H7 (cell line): ENCODE results near the gene PLIN1. TPM values are rescaled to one million over a fixed set of nuclear protein-coding genes. Genes with fewer than 3 reads are reported as not detected.
A peak's percentile ranks its signal among the peaks of the same experiment; 100 is the strongest.

Experiments used
- DNase-seq: peaks from one replicate; pipeline ENCODE4 v3.0.0; 2012
- H3K27me3 ChIP-seq: 2 replicates; pipeline ENCODE4 v1.6.0; 2011; ENCODE audit warnings: mild to moderate bottlenecking, low read length; ENCODE audit not compliant: control insufficient read depth, insufficient read depth
- H3K36me3 ChIP-seq: replicated peaks from 2 replicates; pipeline ENCODE4 v1.5.1; 2011; ENCODE audit warnings: low read length; ENCODE audit not compliant: control insufficient read depth, insufficient read depth
- H3K4me3 ChIP-seq: 2 replicates; pipeline ENCODE4 v1.5.1; 2011; ENCODE audit warnings: low read depth, mild to moderate bottlenecking, control low read depth, low read length, moderate library complexity; ENCODE audit not compliant: insufficient read depth
- total RNA-seq: library from RNA; depleted of rRNA; stranded (reverse); fragments of >200 nt; shearing (Covaris generic); gene quantifications from 2 replicates; pipeline ENCODE4 v1.2.3, GENCODE V29; 2014

PLIN1 gene
- total RNA-seq, 1 experiment from 2014 or later = not detected

DNA sequence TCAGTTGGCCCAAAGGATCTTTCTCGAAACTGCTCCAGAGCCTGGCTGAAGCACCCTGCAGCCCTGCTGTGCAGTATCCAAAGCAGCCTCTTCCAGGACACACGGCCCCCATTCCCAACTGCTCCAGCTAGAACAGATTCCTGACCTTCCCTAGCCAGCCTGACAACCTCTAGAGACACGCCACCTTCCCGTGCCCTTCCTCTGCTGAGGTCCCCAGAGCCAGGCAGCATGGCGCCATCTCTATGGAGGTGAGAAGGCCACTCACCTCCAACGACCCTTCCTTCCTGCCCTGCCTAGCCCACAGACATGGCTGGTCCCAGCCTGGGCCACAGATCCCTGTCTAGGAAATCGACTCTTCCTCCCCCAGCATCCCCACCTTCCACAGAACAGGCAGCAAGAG, 27.0 kb downstream of the PLIN1 start:
- H3K36me3 ChIP-seq = no peaks in the 10 kb centered on the region
- H3K4me3 ChIP-seq = no peak overlapping the region
- peaks cover 3% of the 10 kb centered on the region; the same call in 1 of the 2 replicates for H3K27me3 ChIP-seq
- DNase-seq = no peak

DNA sequence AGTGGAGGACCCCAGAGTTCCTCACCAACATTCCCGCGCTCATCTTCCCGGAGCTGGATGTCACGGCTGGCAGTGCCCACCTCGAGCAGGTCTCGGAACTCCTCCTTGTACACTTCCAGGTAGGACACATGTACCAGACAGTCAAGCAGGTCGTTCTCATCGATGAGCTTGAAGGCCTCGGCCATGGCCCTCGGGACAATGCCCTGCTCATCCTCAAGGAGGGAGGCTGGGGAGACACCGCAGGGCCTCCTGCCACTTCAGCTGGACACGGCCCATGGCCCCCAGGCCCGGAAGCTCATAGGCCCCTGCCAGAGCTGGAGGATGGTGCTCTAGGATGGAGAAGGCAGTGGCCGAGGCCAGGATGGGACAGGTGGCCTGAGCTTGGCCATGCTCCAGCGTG, 29.5 kb downstream of the PLIN1 start:
- H3K27me3 ChIP-seq = peaks cover under 1% of the 10 kb centered on the region; the same call in 1 of the 2 replicates
- H3K36me3 ChIP-seq = peaks cover 8% of the 10 kb centered on the region
- no peak overlapping the region for H3K4me3 ChIP-seq
- no peak for DNase-seq

DNA sequence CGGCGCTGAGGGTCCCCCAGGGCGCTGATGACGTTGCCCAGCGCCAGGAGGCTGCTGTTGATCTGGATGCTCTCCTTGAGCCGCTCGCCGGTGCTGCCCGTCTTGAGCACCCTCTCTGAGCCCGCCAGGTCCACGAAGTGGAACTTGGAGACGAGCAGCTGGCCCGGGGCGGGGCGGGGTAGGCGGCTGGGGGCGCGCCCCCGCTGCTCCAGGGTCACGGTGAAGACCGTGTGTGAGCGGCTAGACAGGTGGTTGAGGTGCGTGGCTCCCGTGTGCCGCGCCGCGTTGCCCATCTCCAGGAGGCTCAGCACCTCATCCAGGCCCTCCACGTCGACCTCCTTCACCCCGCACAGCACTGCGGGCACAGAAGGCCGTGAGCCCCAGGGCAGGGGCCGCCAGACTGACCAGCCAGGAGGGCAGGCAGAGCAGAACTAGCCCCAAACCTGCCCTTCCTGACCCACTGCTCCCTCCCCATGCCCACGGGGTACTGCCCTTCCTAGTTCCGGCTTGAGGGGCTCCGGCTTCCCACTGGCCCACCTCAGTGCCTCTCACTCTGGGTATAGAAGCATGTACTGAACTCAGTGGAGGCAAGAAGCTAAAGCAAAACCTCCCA, 30.0 kb downstream of the PLIN1 start:
- Histone ChIP-seq H3K27me3 (no peaks in the 10 kb centered on the region), H3K4me3 (no peak overlapping the region), H3K36me3 (peaks cover 8% of the 10 kb centered on the region)
- no peak for DNase-seq

DNA sequence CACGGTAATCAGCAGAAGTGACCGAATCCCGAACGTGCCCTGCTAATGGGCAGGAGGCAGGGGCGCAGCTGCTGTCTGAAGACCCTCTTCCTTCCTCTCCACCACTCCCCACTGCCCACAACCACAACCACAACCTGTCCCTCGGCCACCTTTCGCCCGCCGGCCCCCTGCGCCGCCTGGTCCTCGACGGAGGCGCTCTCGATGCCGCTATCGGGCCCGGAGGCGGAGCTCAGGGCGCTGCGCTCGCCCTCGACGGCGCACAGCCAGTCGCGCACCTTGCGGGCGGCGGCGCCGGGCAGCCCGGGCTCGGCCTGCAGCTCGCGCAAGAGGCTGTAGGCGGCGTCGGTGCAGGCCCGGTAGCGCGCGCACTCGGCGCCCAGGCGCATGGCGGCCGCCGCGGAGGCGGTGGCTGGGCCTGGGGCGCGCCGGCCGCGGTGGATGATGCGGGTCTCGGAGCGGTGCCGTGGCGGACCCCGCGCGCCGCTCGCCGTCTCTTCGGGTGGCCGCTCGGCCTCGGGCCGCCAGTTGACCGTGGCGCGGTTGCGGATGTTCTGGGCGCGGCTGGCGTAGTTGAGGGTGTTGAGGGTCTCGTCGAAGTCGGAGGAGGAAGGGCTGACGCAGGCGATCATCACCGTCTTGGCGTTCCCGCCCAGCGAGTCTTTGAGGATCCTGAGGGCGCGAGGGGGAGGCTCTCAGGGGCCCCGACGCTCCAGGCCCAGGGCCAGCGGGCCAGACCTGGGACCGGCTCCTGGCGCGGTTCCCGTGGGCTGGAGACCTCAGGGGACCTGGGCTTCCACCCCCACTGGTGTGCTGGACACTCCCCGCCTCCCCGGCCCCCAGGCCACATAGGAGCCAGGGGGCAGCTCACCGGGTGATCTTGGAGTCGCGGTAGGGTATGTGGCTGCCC, 30.8 kb downstream of the PLIN1 start:
- no peak overlapping the region for H3K4me3 ChIP-seq
- DNase-seq = no peak
- H3K36me3 ChIP-seq = peaks cover 9% of the 10 kb centered on the region
- H3K27me3 ChIP-seq = no peaks in the 10 kb centered on the region

DNA sequence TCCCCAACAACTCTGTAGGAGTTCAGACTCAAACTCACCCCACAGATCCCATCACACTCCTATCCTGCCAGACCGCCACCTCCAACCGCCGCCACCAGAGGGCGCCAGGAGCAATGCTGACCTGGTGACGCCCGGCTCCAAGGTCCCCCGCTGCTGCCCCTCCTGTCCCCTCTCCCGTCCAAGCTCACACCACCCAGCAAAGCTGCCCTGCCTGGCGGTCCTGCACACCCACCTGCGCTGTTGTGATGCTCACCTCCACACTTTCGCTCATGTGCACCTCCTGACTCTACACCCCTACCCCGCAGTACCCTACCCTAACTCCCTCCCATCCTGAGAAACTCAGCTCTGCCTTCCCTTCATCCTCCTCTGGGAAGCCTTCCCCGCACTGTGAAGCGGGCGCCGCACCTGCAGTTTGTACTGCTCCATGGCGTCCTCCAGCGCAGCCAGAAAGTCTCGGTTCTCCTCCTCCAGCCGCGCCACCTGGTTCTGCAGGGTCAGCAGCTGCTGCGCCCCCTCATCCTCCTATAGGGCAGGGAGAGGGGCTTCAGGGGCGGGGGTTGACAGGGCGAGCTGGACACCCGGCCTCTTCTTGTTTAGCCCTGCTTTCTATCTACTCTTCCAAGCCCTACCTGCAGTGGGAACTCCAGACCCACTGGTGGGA, 31.8 kb downstream of the PLIN1 start:
- DNase-seq = peak; percentile 97
- H3K4me3 ChIP-seq = no peak overlapping the region; the same call in 1 of the 2 replicates
- H3K36me3 ChIP-seq = peaks cover 9% of the 10 kb centered on the region
- H3K27me3 ChIP-seq = no peaks in the 10 kb centered on the region

DNA sequence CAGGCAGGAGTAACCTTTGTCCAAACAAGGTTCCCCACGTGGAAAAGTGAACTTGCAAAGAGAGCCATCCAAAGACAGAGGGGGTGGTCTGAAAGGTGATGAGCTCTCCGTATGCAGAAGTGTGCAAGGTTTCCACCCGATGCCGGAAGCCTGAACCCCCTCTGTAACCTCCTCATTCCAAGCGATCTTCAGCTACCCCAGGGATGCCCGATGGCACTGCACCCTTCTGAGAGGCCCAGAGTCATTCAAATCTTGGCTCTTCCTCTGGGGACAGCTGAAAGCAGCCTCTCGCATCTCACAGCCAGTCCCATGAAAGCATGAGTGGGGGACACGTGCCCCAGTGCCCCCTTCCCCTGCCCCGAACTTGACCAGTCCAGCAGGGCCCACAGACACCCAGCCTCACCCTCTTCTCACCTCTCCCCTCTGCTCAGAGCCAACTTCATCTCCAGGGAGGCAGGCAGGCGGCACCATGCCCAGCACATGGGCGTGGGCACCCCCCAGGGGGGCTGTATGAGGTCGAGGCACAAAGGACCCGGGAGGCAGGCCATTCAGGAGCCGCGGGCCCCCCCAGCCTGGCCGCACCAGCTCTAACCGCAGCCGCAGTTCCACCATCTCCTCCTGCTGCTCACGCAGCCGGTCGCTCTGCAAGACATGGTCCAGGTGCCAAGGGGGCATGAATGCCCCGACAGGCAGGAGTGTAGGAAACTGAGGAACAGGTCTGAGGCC, 32.6 kb downstream of the PLIN1 start:
- no peak for DNase-seq
- Histone ChIP-seq H3K36me3 (peaks cover 11% of the 10 kb centered on the region), H3K27me3 (no peaks in the 10 kb centered on the region), H3K4me3 (no peak overlapping the region)

DNA sequence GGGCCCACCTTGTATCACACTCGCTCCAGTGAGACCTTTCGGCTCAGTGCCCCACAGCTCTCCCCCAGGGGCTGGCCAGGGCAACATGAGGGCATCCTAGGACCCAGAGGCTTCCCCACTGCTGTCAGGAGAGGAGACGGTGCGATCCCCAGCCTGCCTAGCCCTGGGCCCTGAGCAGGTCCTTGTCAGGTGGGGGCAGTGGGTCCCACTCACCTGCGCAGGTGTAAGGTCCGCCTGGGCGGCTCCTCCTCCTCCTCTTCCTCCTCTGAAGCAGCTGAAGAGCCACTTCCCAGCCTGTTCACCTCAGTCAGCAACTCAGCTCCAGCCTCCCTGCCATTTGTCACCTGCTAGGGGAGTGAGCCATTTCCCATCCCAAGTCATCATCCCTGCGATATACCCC, 33.5 kb downstream of the PLIN1 start:
- Histone ChIP-seq H3K4me3 (no peak overlapping the region), H3K36me3 (peaks cover 12% of the 10 kb centered on the region), H3K27me3 (no peaks in the 10 kb centered on the region)
- no peak for DNase-seq

DNA sequence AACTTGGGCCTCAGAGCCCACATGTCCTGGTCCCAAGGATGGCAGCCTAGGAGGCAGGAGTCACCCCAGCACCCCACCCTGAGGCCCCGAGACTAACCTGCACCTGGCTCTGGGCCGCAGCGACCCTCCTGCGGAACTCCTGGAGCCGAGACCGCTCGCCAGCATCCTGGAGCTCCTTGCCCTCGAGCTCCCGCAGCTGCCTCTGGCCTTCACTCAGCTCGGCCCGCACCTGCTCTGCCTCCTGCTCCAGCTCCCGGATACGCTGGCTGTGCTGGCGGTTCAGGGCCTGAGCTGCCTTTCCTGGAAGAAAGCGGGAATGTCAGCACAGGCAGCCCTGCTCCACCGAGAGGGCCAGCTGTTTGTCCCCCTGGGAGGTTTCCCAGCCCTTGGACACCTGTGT, 37.1 kb downstream of the PLIN1 start:
- Histone ChIP-seq H3K27me3 (no peaks in the 10 kb centered on the region), H3K4me3 (no peak overlapping the region), H3K36me3 (peaks cover 12% of the 10 kb centered on the region)
- DNase-seq = no peak

DNA sequence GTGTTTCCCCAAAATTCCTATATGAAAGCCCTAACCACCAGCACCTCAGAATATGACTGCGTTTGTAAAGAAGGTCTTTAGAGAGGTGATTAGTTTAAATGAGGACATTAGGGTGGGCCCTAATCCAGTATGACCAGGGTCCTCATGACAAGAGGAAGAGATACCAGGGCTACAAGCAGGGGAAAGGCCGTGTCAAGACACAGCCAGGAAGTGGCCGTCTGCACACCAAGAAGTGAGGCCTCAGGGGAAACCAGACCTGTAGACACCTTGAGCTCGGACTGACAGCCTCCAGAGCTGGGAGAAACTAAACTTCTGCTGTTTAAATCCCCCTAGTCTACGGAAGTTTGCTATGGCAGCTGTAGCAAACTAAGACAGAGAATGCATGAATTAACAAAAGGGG, 38.1 kb downstream of the PLIN1 start:
- no peak overlapping the region for H3K4me3 ChIP-seq
- peaks cover 10% of the 10 kb centered on the region for H3K36me3 ChIP-seq
- H3K27me3 ChIP-seq = no peaks in the 10 kb centered on the region
- DNase-seq = no peak

DNA sequence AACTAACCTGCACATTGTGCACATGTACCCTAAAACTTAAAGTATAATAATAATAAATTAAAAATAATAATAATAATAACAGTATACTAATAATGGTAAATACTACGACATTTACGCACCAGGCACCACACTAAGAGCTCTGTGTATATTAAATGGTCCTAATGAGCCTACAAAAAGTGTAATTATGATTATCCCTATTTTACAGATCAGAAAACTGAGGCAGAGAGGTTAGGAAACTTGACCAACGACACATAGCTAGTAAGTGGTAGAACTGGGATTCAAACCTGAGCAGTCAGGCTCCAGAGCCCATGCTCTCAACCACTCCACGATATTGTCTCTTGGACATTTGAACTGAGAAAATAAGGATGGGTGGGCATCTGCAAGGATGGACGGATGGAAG, 38.9 kb downstream of the PLIN1 start:
- no peak overlapping the region for H3K4me3 ChIP-seq
- no peak for DNase-seq
- peaks cover 6% of the 10 kb centered on the region for H3K36me3 ChIP-seq
- H3K27me3 ChIP-seq = no peaks in the 10 kb centered on the region

DNA sequence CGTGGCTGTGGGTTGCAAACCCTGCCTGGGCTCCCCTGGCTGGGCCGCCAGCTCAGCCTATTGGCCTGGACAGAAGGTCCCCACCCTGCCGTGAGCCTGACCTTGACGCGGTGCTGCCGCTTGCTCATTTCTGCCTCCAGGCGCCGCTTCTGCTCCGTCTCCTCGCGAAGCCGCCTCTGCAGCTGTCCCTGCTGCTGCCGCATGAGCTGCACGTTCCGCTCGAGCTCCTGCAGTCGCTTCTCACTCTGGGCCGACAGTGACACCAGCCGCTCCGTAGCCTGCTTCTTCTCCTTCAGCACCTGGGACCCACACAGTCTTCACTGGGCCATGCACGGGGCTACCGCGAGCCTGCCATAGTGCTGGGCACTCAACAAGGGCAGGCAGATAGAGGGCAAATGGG, 45.6 kb downstream of the PLIN1 start:
- DNase-seq = no peak
- Histone ChIP-seq H3K36me3 (peaks cover 26% of the 10 kb centered on the region), H3K27me3 (no peaks in the 10 kb centered on the region), H3K4me3 (no peak overlapping the region)

DNA sequence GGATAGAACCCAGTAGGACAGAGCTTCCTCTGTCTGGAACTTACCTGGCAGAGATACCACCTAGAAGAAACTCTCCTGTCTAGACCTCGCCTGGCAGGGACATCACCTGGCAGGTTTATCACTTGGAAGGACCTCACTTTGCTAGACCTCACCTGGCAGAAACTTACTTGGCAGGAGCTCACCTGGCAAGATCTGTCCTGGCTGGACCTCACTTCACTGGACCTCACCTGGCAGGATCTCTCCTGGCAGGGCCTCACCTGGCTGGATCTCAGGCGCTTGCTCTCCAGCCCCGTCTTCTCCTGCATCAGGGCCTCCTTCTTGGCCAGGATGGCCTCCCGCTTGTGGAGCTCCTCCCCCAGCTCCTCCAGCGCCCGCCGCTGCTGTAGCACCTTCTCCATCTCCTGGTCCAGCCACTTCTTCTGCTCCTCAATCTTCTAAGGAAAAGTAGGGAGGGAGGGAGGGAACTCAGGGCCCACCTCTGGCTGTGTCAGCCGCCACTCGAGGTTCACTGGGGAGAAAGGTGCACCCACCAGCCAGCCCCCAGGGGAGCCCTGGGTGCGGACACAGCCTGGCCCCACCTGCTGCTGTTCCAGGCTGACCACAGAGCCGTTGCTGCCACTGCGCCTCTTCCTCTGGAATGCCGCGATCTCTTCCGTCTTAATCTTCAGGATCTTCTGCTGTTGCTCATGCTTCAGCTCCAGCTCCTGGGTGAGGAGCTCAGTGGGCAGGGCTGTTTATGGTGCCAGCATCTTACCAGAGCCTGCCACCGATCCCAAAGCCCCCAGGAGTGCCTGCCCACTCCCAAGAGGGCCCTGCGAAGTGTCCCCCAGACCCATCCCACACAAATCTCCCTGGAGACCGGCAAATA, 46.4 kb downstream of the PLIN1 start:
- Histone ChIP-seq H3K36me3 (peaks cover 31% of the 10 kb centered on the region), H3K27me3 (no peaks in the 10 kb centered on the region), H3K4me3 (no peak overlapping the region)
- DNase-seq = peak; percentile 30

DNA sequence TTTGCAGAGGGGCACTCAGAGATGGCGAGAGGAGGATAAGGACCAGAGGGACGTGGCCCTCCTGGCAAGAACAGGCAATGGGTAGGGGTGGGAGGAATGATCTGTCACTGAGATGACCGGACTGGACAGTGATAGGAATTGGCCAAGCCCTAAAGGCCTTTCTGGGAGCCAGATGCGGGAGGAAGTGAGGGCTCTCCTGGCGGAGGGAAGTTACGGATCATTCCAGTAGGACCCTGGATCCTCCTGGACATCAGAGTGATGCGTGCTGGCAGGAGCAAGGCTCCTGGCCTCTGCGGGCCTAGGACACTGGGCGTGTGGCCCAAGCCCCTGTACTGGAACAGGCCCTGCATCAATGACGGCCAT, 47.3 kb downstream of the PLIN1 start:
- Histone ChIP-seq H3K4me3 (no peak overlapping the region), H3K27me3 (no peaks in the 10 kb centered on the region), H3K36me3 (peaks cover 39% of the 10 kb centered on the region)
- DNase-seq = peak; percentile 43
